DOHH2 (cell line): Measurements from ENCODE around the gene SKA1.

Experiments used
- H3F3A ChIP-seq: fragments of 200-600 bp; sonication (generic), shearing (Covaris generic); 2 replicates; pipeline ENCODE4 v1.6.0; 2016; ENCODE audit warnings: antibody characterized with exemption, mild to moderate bottlenecking; ENCODE audit not compliant: control insufficient read depth, insufficient read depth
- H3K27ac ChIP-seq: fragments of 200-600 bp; sonication (generic); 2 replicates; pipeline ENCODE4 v1.5.1; 2014; ENCODE audit warnings: low read depth, mild to moderate bottlenecking, low read length, moderate library complexity
- H3K27me3 ChIP-seq: fragments of 200-600 bp; sonication (generic); 2 replicates; pipeline ENCODE4 v1.6.1; 2014; ENCODE audit warnings: mild to moderate bottlenecking, low read length, mixed read lengths; ENCODE audit not compliant: control insufficient read depth
- H3K36me3 ChIP-seq: fragments of 200-600 bp; sonication (generic); 2 replicates; pipeline ENCODE4 v1.6.1; 2014; ENCODE audit warnings: mild to moderate bottlenecking, low read length, moderate library complexity, mixed read lengths; ENCODE audit not compliant: control insufficient read depth
- H3K4me1 ChIP-seq: fragments of 200-600 bp; sonication (generic); 2 replicates; pipeline ENCODE4 v1.6.1; 2014; ENCODE audit warnings: mild to moderate bottlenecking, low read length, mixed read lengths; ENCODE audit not compliant: control insufficient read depth
- H3K4me2 ChIP-seq: fragments of 200-600 bp; sonication (generic); 2 replicates; pipeline ENCODE4 v1.6.0; 2014; ENCODE audit warnings: mild to moderate bottlenecking, low read length, moderate library complexity
- H3K4me3 ChIP-seq: fragments of 200-600 bp; sonication (generic); 2 replicates; pipeline ENCODE4 v1.5.1; 2014; ENCODE audit warnings: mild to moderate bottlenecking, low read length, mixed read lengths
- H3K79me2 ChIP-seq: fragments of 200-600 bp; sonication (generic); 2 replicates; pipeline ENCODE4 v1.6.1; 2014; ENCODE audit warnings: mild to moderate bottlenecking, low read length, mixed read lengths; ENCODE audit not compliant: control insufficient read depth
- H3K9me2 ChIP-seq: fragments of 200-600 bp; sonication (generic); replicated peaks from 2 replicates; pipeline ENCODE4 v1.6.1; 2014; ENCODE audit warnings: mild to moderate bottlenecking, low read length, mixed read lengths; ENCODE audit not compliant: control insufficient read depth
- H3K9me3 ChIP-seq: fragments of 200-600 bp; sonication (generic); 2 replicates; pipeline ENCODE4 v1.6.1; 2014; ENCODE audit warnings: antibody characterized with exemption, low read length, mixed read lengths; ENCODE audit not compliant: control insufficient read depth, insufficient read depth
- H4K20me1 ChIP-seq: fragments of 200-600 bp; sonication (generic); 2 replicates; pipeline ENCODE4 v1.6.0; 2014; ENCODE audit warnings: low read depth, mild to moderate bottlenecking, antibody characterized with exemption, low read length, moderate library complexity; ENCODE audit not compliant: control insufficient read depth, insufficient read depth
- CTCF ChIP-seq: fragments of 200-600 bp; sonication (generic); IDR thresholded peaks from one replicate; pipeline ENCODE4 v1.5.1; 2014; ENCODE audit warnings: antibody characterized with exemption, mild to moderate bottlenecking, low read depth, low read length; ENCODE audit not compliant: poor library complexity, severe bottlenecking
- EZH2phosphoT487 ChIP-seq: fragments of 200-600 bp; sonication (generic); IDR thresholded peaks from 2 replicates; pipeline ENCODE4 v1.6.1; 2017; ENCODE audit warnings: borderline replicate concordance, mild to moderate bottlenecking, antibody characterized with exemption, low read length, moderate library complexity, mixed read lengths

The SKA1 gene

GRCh38 chr18:50396005-50396660, 21.3 kb downstream of the SKA1 start:
- Histone ChIP-seq H3K4me3 (no peak overlapping the region), H4K20me1 (no peaks in the 10 kb centered on the region), H3K4me1 (no peaks in the 10 kb centered on the region), H3K4me2 (no peak overlapping the region), H3K79me2 (no peaks in the 10 kb centered on the region), H3K27me3 (no peaks in the 10 kb centered on the region), H3K9me2 (no peaks in the 10 kb centered on the region), H3K9me3 (no peaks in the 10 kb centered on the region), H3F3A (no peaks in the 10 kb centered on the region), H3K36me3 (peaks cover 22% of the 10 kb centered on the region), H3K27ac (no peak overlapping the region)
- no peak for TF ChIP-seq EZH2phosphoT487
- TF ChIP-seq CTCF: no peak

- H3K36me3 ChIP-seq: peaks cover 13% of the 10 kb centered on the region
- no peak overlapping the region for H3K27ac ChIP-seq
- no peaks in the 10 kb centered on the region for H3K4me1 ChIP-seq
- no peaks in the 10 kb centered on the region for H3K9me3 ChIP-seq
- H3K79me2 ChIP-seq: no peaks in the 10 kb centered on the region
- H3K4me2 ChIP-seq: no peak overlapping the region
- no peak overlapping the region for H3K4me3 ChIP-seq
- no peaks in the 10 kb centered on the region; the same call in 1 of the 2 replicates for H3K27me3 ChIP-seq
- TF ChIP-seq EZH2phosphoT487 (no peak), CTCF (no peak)
- no peaks in the 10 kb centered on the region for H4K20me1 ChIP-seq
- H3K9me2 ChIP-seq: no peaks in the 10 kb centered on the region
- no peaks in the 10 kb centered on the region for H3F3A ChIP-seq
Observed at GRCh38 chr18:50397023-50397422, 22.2 kb downstream of the SKA1 start.

DNA sequence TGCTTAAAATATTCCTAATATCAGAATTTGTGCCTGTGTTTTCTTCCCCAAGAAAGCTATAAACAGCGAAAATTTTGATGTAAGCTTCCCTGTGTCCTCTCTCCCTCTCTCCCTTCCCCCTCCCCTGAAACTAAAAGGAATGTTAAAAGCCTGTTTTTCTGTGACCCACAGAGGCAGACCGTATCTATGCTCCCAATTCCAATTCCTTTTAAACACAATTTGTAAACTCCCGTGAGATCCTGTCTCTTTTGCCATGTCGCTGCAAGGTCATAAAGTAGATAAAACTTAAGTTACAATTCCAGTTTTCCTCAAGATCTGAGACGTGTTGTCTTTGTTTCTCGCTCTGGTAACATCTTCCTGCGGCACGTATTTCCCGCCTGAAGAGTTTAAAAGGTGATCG, 23.3 kb downstream of the SKA1 start:
- H3K36me3 ChIP-seq: peaks cover 10% of the 10 kb centered on the region
- no peak overlapping the region for H3K4me3 ChIP-seq
- H3K4me2 ChIP-seq: no peak overlapping the region
- H3K9me2 ChIP-seq: no peaks in the 10 kb centered on the region
- H3K4me1 ChIP-seq: no peaks in the 10 kb centered on the region
- no peak for TF ChIP-seq EZH2phosphoT487
- peaks cover 4% of the 10 kb centered on the region for H3K27me3 ChIP-seq
- H3F3A ChIP-seq: no peaks in the 10 kb centered on the region
- H3K79me2 ChIP-seq: no peaks in the 10 kb centered on the region
- no peaks in the 10 kb centered on the region for H3K9me3 ChIP-seq
- H4K20me1 ChIP-seq: no peaks in the 10 kb centered on the region
- H3K27ac ChIP-seq: no peak overlapping the region

GRCh38 chr18:50398947-50399346, 24.1 kb downstream of the SKA1 start:
- TF ChIP-seq EZH2phosphoT487 (no peak), CTCF (no peak)
- Histone ChIP-seq H3K79me2 (no peaks in the 10 kb centered on the region), H3K9me2 (no peaks in the 10 kb centered on the region), H3K4me1 (no peaks in the 10 kb centered on the region), H4K20me1 (no peaks in the 10 kb centered on the region), H3K9me3 (no peaks in the 10 kb centered on the region), H3K27ac (no peak overlapping the region), H3K36me3 (peaks cover 2% of the 10 kb centered on the region), H3K27me3 (peaks cover 7% of the 10 kb centered on the region), H3F3A (no peaks in the 10 kb centered on the region), H3K4me2 (no peak overlapping the region), H3K4me3 (no peak overlapping the region)
